Mammary microvascular endothelial cell (primary cell): ENCODE measurements around the gene DERL3. TPM values are rescaled to one million over a fixed set of nuclear protein-coding genes. Genes with fewer than 3 reads are reported as not detected.

Source experiments
- total RNA-seq: library from RNA; depleted of rRNA; stranded (reverse); fragments of >200 nt; gene quantifications from 2 replicates; pipeline ENCODE4 v1.2.3, GENCODE V29; 2015

DERL3 gene
- 0.07 and 3.1 TPM in 2 replicates for total RNA-seq

GRCh38 chr22:23838681-23839468, at the start of gene DERL3:
Gene DERL3 (minus strand): TSS chr22:23839006. CDS start chr22:23838987, 19 bp downstream.

DNA sequence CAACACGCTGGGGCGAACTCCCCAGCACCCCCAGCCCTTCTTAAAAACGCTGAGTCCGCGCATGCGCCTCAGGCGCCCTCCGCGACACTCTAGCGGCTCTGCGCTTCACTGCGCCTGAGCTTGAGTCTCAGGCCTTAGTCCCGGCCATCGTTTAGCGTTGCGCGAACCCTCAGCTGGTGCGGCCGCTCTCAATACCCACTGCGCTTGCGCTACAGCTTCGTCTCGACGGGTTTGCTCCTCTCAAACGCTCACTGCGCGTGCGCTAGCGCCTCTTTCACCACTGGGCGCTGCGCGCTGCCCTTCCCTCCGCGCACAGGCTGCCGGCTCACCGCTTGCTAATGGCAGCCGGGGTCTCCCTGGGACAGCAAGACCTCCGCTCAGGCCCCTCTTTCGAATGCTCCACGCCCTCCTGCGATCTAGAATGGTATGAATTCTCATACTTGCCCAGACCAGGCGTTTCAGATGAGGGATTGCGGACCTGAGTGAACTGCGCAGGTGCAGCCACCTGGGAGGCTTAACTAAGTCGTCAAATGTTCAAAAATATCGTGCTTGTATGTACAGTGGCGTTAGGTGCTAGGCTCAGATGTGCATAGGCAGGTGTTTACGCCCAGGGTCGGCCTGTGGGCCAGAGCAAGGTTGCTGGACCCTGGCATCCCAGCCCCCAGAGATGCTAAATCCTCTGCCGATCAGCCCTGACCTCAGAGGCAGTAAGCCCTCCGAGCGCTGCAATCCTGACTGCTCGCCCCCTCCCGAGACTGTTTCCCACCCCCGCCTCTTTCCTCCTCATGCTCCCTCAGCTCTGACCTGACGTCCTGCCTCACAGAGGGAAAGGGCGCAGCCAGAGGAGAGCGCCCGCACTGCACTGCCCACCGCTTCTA, 19.0 kb upstream of the DERL3 start, which contains the start of gene SLC2A11:
Gene SLC2A11, plus strand, starts transcription at position 270 of the 878 bp plus-strand sequence. Its CDS starts 125 bp downstream, at position 395.

GRCh38 chr22:23786752-23787599, 51.8 kb downstream of the DERL3 start, which contains the start of gene SMARCB1:
Gene SMARCB1 (plus strand): TSS chr22:23786966. CDS start chr22:23787170, 204 bp downstream.

Other genes with a start within 250 kb of the DERL3 start
- gene DRICH1, start 206.7 kb downstream of the DERL3 start, total RNA-seq, result not detected in 2 replicates
- gene RGL4, start 148.0 kb downstream of the DERL3 start, total RNA-seq, result not detected in 2 replicates
- 2.2 and 2.7 TPM in 2 replicates for gene ZNF70, start 87.9 kb downstream of the DERL3 start, total RNA-seq
- gene VPREB3, start 84.6 kb downstream of the DERL3 start, total RNA-seq, result not detected in 2 replicates
- gene C22orf15, start 76.0 kb downstream of the DERL3 start, total RNA-seq, result not detected in 2 replicates
- gene CHCHD10, start 71.0 kb downstream of the DERL3 start, total RNA-seq, result 8.1 and 23.5 TPM in 2 replicates
- 4.1 and 5.2 TPM in 2 replicates for gene MMP11, start 66.2 kb downstream of the DERL3 start, total RNA-seq
- gene SMARCB1, start 52.0 kb downstream of the DERL3 start, total RNA-seq, result 111 and 119 TPM in 2 replicates
- 4.5 and 5.0 TPM in 2 replicates for gene SLC2A11, start 18.9 kb upstream of the DERL3 start, total RNA-seq
- gene MIF, start 55.4 kb upstream of the DERL3 start, total RNA-seq, result 660 and 704 TPM in 2 replicates
- gene GSTT2B, start 122.2 kb upstream of the DERL3 start, total RNA-seq, result 9.9 and 11.7 TPM in 2 replicates
- gene DDTL, start 127.9 kb upstream of the DERL3 start, total RNA-seq, result 0.39 and 0.60 TPM in 2 replicates
- 116 and 127 TPM in 2 replicates for gene DDT, start 135.4 kb upstream of the DERL3 start, total RNA-seq
- 1.3 and 6.1 TPM in 2 replicates for gene GSTT2, start 141.1 kb upstream of the DERL3 start, total RNA-seq
- not detected in 2 replicates for gene GSTT4, start 166.4 kb upstream of the DERL3 start, total RNA-seq
- 28.5 and 28.8 TPM in 2 replicates for gene CABIN1, start 172.3 kb upstream of the DERL3 start, total RNA-seq